Renal cortex interstitium (tissue), 11 donors: ENCODE measurements around the gene PCK1. TPM values are rescaled to one million over a fixed set of nuclear protein-coding genes. Genes with fewer than 3 reads are reported as not detected.

Experiments used
- DNase-seq, 11 donors: peaks; one replicate each; pipeline ENCODE4 v3.0.0-alpha.2; 2013; ENCODE audit warnings: low read depth in 9 of 11, low spot score in 4 of 11; ENCODE audit errors: extremely low read depth in 1 of 11
- polyA plus RNA-seq, 3 donors: library from polyadenylated mRNA; unstranded; fragments of 120-200 nt; gene quantifications; one replicate each; pipeline ENCODE4 v1.2.1, GENCODE V29; 2013; ENCODE audit not compliant: insufficient read length in 3 of 3

PCK1 gene
- polyA plus RNA-seq, 3 donors, result 7.4 to 20.3 (median 12.6) TPM

- DNase-seq, result no peak
Observed at GRCh38 chr20:57593134-57593886, 32.4 kb downstream of the PCK1 start.

- no peak for DNase-seq
Observed at GRCh38 chr20:57594092-57594951, 33.4 kb downstream of the PCK1 start.

GRCh38 chr20:57595041-57596030 is 34.4 kb downstream of the PCK1 start:
- no peak for DNase-seq

GRCh38 chr20:57596358-57596757 is 35.4 kb downstream of the PCK1 start:
- no peak for DNase-seq

GRCh38 chr20:57596998-57597939 is 36.4 kb downstream of the PCK1 start:
- peak in 1 of 11 donors; percentile 52 for DNase-seq

- no peak for DNase-seq
Observed at GRCh38 chr20:57598060-57598459, 37.1 kb downstream of the PCK1 start.

GRCh38 chr20:57598491-57598890 is 37.6 kb downstream of the PCK1 start:
- DNase-seq, result no peak

- peak in 1 of 11 donors; percentile 39 for DNase-seq
Observed at GRCh38 chr20:57600320-57601210, 39.7 kb downstream of the PCK1 start.

- no peak for DNase-seq
Observed at GRCh38 chr20:57601211-57601570, 40.3 kb downstream of the PCK1 start.

GRCh38 chr20:57601737-57602136 is 40.8 kb downstream of the PCK1 start:
- DNase-seq, result no peak

- no peak for DNase-seq
Observed at GRCh38 chr20:57603120-57603519, 42.2 kb downstream of the PCK1 start.

GRCh38 chr20:57605045-57605444 is 44.1 kb downstream of the PCK1 start:
- no peak for DNase-seq

- no peak for DNase-seq
Observed at GRCh38 chr20:57605878-57606277, 45.0 kb downstream of the PCK1 start.

- no peak for DNase-seq
Observed at GRCh38 chr20:57608516-57608915, 47.6 kb downstream of the PCK1 start.

- DNase-seq, result no peak
Observed at GRCh38 chr20:57609086-57609841, 48.4 kb downstream of the PCK1 start.

- DNase-seq, result no peak
Observed at GRCh38 chr20:57609842-57610167, 48.9 kb downstream of the PCK1 start.
